ENCODE data around the gene HES3. TPM values are rescaled to one million over a fixed set of nuclear protein-coding genes. Genes with fewer than 3 reads are reported as not detected.

HES3 gene
- total and polyA plus RNA-seq, 2 donors: not detected

DNA sequence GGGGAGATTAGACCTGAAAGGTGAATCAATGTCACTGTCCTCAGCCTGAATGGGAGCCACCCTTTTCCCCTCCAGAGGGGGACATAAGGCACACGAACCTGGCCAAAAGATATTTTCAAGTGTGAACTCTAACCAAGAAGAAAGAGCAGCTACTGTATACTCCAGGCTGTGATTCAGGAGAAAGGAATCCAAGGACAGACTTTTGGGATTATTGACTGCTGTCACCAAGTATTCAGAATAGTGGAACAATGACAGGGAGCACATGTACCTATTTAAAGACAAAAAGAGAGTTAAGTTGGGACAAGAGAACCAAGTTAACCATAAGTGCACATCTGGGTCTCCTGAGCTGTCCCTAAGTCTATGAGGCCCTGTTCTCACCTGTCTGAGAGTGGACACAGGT is 10.6 kb upstream of the HES3 start:
- WGBS: 45% methylated on average over 1 of the region's 1 CpG
- Histone ChIP-seq H3K4me1 (ENCODE audit: insufficient read depth) (peaks cover 3% of the 10 kb centered on the region), H3K36me3 (ENCODE audit: insufficient read depth) (no peaks in the 10 kb centered on the region), H3K27ac (ENCODE audit: low read depth) (no peak overlapping the region), H3K4me3 (ENCODE audit: low read depth, low read length) (no peak overlapping the region)
- no peak for DNase-seq (ENCODE audit: extremely low spot score)

- peak overlapping the region; percentile 98 for H3K4me3 ChIP-seq (ENCODE audit: low read depth, low read length)
- no peak overlapping the region for H3K27ac ChIP-seq (ENCODE audit: low read depth)
- no peaks in the 10 kb centered on the region for H3K36me3 ChIP-seq (ENCODE audit: insufficient read depth)
- WGBS: 49% methylated on average over 20 of the region's 20 CpGs
- no peak for DNase-seq (ENCODE audit: extremely low spot score)
- H3K4me1 ChIP-seq (ENCODE audit: insufficient read depth): peaks cover 3% of the 10 kb centered on the region
These were observed 9.3 kb upstream of the HES3 start for GRCh38 chr1:6234502-6235295.

DNA sequence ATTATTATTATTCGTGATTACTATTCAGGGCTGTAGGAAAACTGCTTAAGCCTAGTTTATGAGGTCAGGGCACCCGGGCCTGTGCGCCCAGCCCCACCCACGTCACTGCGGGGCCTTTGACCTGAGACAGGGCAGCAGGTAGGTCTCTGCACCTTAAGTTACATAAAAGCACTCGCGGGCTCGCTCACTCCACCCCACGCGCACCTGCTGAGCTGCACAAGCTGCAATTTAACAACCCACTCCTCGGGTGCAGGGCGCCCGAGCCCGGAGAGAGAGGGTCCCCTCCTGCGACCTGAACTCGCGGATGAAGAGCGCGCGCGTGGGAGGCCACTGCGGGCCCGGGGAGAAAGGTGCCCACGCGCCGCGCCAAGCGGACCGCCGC is 8.7 kb upstream of the HES3 start:
- H3K27ac ChIP-seq (ENCODE audit: low read depth): no peak overlapping the region

GRCh38 chr1:6237093-6237492 is 6.9 kb upstream of the HES3 start:
- WGBS: 98% methylated on average over 4 of the region's 4 CpGs
- H3K27ac ChIP-seq (ENCODE audit: low read depth): no peak overlapping the region
- no peak for DNase-seq (ENCODE audit: extremely low spot score)
- no peak overlapping the region for H3K4me3 ChIP-seq (ENCODE audit: low read depth, low read length)
- H3K36me3 ChIP-seq (ENCODE audit: insufficient read depth): no peaks in the 10 kb centered on the region
- H3K4me1 ChIP-seq (ENCODE audit: insufficient read depth): peaks cover 4% of the 10 kb centered on the region

More for the DNA sequence above, 8.7 kb upstream of the HES3 start:
- H3K4me1 ChIP-seq (ENCODE audit: insufficient read depth): peaks cover 3% of the 10 kb centered on the region
- 1% methylated on average over 30 of the region's 30 CpGs for WGBS
- peak overlapping the region; percentile 98 for H3K4me3 ChIP-seq (ENCODE audit: low read depth, low read length)
- no peak for DNase-seq (ENCODE audit: extremely low spot score)
- no peaks in the 10 kb centered on the region for H3K36me3 ChIP-seq (ENCODE audit: insufficient read depth)

- no peaks in the 10 kb centered on the region for H3K36me3 ChIP-seq (ENCODE audit: insufficient read depth)
- 43% methylated on average over 7 of the region's 7 CpGs for WGBS
- no peak for DNase-seq (ENCODE audit: extremely low spot score)
- no peak overlapping the region for H3K27ac ChIP-seq (ENCODE audit: low read depth)
- H3K4me1 ChIP-seq (ENCODE audit: insufficient read depth): peaks cover 5% of the 10 kb centered on the region
- no peak overlapping the region for H3K4me3 ChIP-seq (ENCODE audit: low read depth, low read length)
These were observed 4.7 kb upstream of the HES3 start for GRCh38 chr1:6239213-6239752.

DNA sequence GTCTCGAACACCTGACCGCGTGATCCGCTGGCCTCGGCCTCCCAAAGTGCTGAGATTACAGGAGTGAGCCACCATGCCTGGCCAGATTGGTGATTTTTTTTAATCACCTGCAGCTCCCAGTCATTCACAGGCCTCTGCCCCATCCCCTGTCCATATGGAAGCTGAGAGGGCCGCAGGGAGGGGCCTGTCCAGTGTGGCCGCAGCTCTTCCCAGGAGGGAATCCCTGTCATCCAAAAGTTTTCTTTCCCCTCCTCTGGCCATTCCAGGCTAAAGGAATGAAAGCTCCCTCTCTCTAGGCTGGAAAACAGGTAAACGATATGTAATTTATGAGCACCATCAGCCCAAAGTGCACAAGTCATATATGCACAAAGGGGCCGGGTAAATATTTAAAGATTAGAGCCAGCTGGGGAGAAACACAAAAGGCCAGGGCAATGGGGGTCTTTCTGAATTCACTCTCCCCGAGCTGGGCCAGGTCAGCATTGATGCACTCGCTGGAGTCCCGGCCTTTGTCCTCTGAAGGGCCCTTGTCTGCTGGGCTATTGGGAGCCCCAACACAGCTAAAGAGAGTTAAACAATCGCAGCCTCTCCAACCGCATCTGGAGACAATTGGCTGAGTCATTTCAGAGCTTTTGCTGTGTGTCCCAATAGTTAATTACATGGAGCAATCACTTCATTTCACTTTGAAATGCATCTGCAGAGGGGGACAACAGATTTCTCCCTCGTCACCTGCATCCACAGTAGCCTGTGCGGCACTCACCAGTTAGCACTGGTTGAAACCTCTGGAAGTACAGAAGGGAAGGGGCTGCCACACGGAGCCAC is 3.8 kb upstream of the HES3 start:
- 59% methylated on average over 17 of the region's 17 CpGs for WGBS

GRCh38 chr1:6241107-6241886 is 2.7 kb upstream of the HES3 start:
- H3K4me1 ChIP-seq (ENCODE audit: insufficient read depth): peaks cover 3% of the 10 kb centered on the region
- 28% methylated on average over 33 of the region's 33 CpGs for WGBS
- no peak overlapping the region for H3K27ac ChIP-seq (ENCODE audit: low read depth)
- no peak overlapping the region for H3K4me3 ChIP-seq (ENCODE audit: low read depth, low read length)
- no peak for DNase-seq (ENCODE audit: extremely low spot score)
- H3K36me3 ChIP-seq (ENCODE audit: insufficient read depth): no peaks in the 10 kb centered on the region

More for the DNA sequence above, 3.8 kb upstream of the HES3 start:
- peaks cover 3% of the 10 kb centered on the region for H3K4me1 ChIP-seq (ENCODE audit: insufficient read depth)
- no peak for DNase-seq (ENCODE audit: extremely low spot score)
- no peaks in the 10 kb centered on the region for H3K36me3 ChIP-seq (ENCODE audit: insufficient read depth)
- H3K27ac ChIP-seq (ENCODE audit: low read depth): no peak overlapping the region
- no peak overlapping the region for H3K4me3 ChIP-seq (ENCODE audit: low read depth, low read length)

DNA sequence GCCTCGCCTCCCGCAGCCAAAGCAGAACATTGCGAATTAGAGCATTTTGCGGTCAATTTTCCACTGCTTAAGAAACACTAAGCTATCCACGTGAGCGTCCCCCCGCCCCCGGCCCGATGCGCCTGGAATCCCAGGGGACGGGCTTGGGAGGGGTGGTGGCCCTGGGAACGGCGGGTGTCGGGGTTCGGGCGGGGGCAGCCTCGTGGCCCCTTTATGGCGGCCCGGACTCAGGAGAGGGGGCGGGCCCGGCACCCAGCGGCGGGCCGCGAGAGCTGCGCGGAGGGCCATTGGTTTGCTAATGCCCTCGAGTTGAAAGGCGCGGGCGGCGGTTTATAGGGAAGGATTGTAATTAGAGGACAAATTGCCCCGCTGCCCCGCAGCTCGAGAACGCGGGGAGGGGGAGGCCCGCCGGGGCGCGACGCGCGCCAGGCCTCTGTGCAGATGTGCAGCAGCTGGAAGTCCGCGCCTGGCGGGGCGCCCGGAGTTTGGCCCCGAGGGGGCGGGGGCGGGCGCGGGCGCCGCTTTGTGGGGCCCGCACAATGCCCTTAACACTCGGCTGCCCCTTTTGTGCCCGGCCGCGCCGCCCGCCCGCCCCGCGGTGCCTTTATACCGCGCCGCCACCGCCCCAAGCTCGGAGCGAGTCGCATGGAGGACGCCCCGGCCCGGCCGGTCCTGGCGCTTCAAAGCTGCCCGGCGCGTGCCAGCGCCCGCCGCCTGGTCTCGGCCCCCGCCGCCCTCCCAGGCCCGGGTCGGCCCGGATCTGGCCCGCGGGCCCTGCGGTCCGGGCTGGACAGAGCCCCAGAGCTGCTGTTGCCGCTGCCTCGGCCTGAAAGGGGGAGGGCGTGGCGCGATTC is 1.9 kb upstream of the HES3 start:
- H3K4me3 ChIP-seq (ENCODE audit: low read depth, low read length): peak overlapping the region; percentile 6
- peaks cover 3% of the 10 kb centered on the region for H3K4me1 ChIP-seq (ENCODE audit: insufficient read depth)
- under 1% methylated on average over 99 of the region's 99 CpGs for WGBS
- H3K27ac ChIP-seq (ENCODE audit: low read depth): no peak overlapping the region
- no peaks in the 10 kb centered on the region for H3K36me3 ChIP-seq (ENCODE audit: insufficient read depth)
- DNase-seq (ENCODE audit: extremely low spot score): no peak

- Histone ChIP-seq H3K4me3 (ENCODE audit: low read depth, low read length) (no peak overlapping the region), H3K36me3 (ENCODE audit: insufficient read depth) (no peaks in the 10 kb centered on the region), H3K4me1 (ENCODE audit: insufficient read depth) (peaks cover 3% of the 10 kb centered on the region), H3K27ac (ENCODE audit: low read depth) (no peak overlapping the region)
- no peak for DNase-seq (ENCODE audit: extremely low spot score)
- WGBS: 24% methylated on average over 20 of the region's 20 CpGs
These were observed 735 bp upstream of the HES3 start for GRCh38 chr1:6243053-6243834.

DNA sequence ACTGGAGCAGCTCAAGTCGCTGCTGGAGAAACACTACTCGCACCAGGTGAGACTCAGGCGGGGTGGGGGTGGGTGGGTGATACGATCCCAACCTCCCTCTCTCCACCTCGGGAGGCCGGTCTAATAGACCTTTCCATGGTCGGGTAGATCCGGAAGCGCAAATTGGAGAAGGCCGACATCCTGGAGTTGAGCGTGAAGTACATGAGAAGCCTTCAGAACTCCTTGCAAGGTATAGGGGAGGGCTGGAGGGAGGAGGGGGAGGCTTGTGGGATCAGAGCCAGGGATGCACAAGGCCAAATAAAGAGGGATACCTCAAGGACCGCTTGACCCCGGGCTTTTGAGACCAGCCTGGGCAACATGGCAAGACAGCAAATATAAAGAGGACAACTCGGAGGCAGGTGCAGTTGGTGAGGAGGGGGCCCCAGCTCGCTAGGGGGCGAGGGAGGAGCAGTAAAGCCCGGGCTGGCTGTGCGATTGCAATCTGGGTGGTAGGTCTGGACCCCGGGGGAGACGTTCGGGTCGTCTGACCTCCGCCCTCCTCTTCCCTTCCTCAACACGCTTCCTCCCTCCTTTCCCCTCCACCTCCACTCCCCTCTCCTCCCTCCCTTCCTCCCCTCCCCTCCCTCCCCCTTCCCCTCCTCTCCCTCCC is 546 bp downstream of the HES3 start:
- DNase-seq (ENCODE audit: extremely low spot score): no peak
- Histone ChIP-seq H3K27ac (ENCODE audit: low read depth) (no peak overlapping the region), H3K4me1 (ENCODE audit: insufficient read depth) (peaks cover 3% of the 10 kb centered on the region), H3K36me3 (ENCODE audit: insufficient read depth) (no peaks in the 10 kb centered on the region), H3K4me3 (ENCODE audit: low read depth, low read length) (no peak overlapping the region)
- WGBS: 2% methylated on average over 24 of the region's 24 CpGs

DNA sequence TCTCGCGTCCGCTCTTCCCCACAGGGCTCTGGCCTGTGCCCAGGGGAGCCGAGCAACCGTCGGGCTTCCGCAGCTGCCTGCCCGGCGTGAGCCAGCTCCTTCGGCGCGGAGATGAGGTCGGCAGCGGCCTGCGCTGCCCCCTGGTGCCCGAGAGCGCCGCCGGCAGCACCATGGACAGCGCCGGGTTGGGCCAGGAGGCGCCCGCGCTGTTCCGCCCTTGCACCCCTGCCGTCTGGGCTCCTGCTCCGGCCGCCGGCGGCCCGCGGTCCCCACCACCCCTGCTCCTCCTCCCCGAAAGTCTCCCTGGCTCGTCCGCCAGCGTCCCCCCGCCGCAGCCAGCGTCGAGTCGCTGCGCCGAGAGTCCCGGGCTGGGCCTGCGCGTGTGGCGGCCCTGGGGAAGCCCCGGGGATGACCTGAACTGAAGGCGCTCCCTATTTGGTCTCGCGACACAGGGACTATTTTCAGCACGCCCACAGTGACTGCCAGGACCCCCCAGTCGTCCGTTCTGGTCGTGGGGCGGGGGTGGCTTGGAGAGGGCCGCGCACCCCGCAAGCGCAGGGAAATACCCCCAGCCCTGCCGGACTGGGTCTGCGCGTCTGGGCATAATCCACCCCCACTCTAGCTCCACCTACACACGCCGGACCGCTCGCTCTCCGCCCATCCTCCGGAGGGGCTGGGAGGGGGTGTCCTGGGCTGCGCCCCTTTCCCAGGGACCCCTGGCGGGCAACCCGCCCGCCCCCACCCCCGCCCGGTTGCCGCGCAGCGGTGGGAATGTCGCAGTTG is 1.3 kb downstream of the HES3 start:
- H3K4me1 ChIP-seq (ENCODE audit: insufficient read depth): peaks cover 3% of the 10 kb centered on the region
- no peaks in the 10 kb centered on the region for H3K36me3 ChIP-seq (ENCODE audit: insufficient read depth)
- WGBS: 1% methylated on average over 79 of the region's 79 CpGs
- H3K4me3 ChIP-seq (ENCODE audit: low read depth, low read length): no peak overlapping the region
- no peak for DNase-seq (ENCODE audit: extremely low spot score)
- no peak overlapping the region for H3K27ac ChIP-seq (ENCODE audit: low read depth)

Measured in urinary bladder (tissue), 4 donors.